GM12874 (cell line): ENCODE data around the gene GNRHR.

Source experiments
- TF ChIP-seq, protein P1 (sequence below): IDR thresholded peaks from 2 replicates; pipeline ENCODE4 v1.5.1; 2011; ENCODE audit warnings: low read depth, mild to moderate bottlenecking, control low read depth, low read length, moderate library complexity; ENCODE audit not compliant: insufficient read depth

The GNRHR gene

DNA sequence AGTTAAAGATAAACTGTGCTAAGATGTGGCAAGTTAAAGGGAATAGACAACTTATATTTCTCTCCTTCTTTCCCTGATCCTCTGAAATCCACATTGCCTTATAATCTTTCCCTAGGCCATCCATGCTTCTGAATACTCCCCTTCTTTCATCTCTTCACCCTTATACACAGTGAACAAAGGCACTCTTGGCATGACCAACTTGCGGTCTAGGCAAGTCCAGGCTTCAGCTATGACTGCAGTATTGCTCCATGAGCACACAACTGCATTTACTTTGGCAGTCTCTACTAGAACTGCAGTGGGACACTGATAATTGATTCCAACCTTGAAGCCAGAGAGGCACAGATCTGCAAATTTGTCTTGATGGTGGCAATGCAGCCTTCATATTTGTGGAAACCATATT lies 29.1 kb downstream of the GNRHR start:
- TF ChIP-seq, protein P1, sequence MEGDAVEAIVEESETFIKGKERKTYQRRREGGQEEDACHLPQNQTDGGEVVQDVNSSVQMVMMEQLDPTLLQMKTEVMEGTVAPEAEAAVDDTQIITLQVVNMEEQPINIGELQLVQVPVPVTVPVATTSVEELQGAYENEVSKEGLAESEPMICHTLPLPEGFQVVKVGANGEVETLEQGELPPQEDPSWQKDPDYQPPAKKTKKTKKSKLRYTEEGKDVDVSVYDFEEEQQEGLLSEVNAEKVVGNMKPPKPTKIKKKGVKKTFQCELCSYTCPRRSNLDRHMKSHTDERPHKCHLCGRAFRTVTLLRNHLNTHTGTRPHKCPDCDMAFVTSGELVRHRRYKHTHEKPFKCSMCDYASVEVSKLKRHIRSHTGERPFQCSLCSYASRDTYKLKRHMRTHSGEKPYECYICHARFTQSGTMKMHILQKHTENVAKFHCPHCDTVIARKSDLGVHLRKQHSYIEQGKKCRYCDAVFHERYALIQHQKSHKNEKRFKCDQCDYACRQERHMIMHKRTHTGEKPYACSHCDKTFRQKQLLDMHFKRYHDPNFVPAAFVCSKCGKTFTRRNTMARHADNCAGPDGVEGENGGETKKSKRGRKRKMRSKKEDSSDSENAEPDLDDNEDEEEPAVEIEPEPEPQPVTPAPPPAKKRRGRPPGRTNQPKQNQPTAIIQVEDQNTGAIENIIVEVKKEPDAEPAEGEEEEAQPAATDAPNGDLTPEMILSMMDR = no peak

DNA sequence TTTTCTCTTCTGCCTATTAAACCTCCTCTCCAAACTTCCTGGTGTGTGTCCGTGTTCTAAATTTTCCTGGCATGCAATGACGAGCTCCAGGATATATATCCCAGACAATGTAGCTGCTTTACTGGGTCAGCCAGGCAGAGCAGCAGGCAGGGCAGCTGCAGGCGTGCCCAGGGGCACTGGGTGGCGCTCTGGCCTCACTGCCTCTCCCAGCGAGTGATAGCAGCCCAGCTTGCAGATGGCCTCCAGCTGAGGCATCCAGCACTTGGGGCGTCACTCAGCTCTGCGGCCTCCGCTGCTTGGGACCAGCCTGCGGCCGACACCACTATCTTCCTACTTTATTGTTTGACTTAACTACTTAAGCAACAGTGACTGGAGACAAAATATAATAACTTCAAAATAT lies 30.2 kb downstream of the GNRHR start:
- TF ChIP-seq, protein P1 = 0 out of 2 replicates have a peak, but pooled peaks have one; percentile 13

DNA sequence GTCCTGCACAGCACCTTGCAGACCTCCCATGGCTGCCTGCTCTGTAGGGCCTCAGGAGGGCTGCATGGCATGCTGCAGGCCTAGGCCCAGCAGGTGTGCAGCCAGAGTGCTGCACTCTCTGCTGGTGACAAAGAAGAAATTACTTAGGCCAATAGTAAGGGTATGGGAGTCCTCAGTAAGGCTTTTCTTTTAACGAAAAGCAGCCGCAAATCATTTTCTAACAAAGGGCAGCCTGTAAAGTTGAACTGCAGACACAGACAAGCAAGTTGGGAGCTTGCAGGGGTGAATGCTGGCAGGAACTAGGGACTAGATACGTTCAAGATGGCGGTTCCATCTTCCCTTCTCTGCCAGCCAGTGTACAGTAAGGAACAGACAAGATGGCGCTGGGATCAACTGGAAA lies 30.8 kb downstream of the GNRHR start:
- TF ChIP-seq, protein P1 = no peak

DNA sequence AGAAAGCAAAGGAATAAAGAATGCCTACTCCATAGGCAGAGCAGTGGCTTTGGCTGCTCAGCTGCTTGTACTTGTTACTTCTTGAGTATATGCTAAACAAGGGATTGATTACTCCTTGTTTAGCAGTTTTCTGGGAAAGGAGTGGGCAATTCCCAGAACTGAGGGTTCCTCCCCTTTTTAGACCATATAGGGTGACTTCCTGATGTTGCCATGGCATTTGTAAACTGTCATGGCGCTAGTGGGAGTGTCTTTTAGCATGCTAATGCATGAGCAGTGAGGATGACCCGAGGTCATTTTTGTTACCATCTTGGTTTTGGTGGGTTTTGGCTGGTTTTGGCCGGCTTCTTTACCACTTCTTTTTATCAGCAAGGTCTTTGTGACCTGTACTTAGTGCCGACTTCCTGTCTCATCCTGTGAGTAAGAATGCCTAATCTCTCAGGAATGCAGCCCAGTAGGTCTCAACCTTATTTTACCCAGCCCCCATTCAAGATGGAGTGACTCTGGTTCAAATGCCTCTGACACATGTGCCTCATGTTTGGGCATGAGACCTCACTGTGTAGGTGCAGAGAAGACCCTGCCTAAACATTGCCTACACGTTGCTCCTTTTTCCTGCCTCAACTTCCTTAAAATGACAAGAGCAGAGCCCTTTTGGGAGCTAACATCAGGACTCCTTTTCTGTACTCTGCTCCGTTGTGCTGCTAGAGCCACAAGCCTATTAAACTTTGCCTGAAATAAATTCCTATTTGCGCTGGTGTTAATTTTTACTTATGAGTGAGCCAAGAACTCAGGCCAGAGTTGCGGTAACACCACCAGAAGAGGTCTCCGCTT lies 32.2 kb downstream of the GNRHR start:
- TF ChIP-seq, protein P1 = no peak

DNA sequence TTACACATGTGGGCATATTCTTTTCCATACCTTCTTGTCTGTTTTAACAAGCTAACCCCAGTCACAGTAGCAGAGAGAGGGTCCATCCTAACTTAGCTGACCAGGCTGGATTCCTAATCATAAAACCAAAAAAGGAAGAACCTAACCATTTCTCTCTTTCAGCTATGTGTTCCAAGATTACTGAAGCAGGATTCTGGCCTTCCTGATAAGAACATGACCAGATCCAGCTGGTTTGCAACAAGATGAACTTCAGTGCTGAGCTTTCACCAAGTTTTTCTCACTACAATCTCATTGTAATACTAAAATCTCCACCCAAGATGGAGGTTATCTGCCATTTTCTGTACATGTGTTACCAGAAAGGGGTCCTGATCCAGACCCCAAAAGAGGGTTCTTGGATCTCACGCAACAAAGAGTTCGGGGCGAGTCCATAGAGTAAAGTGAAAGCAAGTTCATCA lies 32.8 kb downstream of the GNRHR start:
- TF ChIP-seq, protein P1 = no peak

DNA sequence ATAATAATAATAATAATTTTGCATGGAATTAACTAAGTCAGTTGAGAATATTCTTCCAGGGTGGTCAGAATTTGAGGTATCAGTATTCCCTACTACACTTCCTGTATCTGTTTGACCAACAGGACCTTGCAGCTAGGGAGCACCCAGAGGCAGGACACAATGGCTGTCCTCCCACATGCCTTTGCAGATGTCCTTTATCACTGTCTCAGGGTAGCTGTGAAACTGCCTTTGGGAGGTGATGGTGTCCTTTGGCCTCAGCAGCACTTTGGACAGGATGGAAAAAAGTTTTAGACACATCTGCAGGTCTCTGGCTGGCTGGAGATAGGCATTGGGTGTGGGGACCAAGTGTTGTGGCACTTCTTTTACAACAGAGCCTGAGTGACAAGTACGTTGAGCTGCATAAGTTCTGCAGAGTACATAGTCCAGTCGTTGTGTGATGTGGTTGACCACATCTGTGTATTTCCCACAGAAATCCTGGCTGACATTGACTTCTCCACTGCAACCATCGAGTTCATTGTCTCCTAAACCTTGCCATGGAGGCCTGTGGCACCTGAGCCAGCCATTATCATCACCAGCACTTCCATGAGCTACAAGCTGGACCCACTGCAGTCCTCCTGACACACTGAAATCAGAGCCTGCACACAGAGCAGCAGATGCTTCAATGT lies 34.1 kb downstream of the GNRHR start:
- TF ChIP-seq, protein P1 = no peak

DNA sequence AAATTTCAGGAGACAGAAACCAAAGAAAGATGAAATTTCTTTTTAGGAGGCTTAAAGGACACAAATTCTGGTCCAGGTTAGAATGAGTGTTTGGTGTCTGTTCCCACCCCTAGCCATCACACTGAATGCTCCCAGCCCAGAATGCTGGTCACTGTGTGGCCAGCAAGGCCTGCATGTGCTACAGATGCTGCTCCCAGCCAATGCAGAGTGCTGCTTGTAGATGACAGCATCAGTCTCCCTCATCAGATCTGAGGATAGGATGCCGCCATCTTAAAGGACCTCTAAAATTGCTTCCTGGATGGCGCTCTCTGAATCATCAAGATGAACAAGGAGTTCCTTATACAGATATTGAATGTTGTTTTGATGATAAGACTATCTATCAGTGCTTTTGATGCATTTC lies 35.3 kb downstream of the GNRHR start:
- TF ChIP-seq, protein P1 = no peak
